Common myeloid progenitor, CD34-positive (primary cell): ENCODE data around the gene TNFRSF1B.
A peak's percentile ranks its signal among the peaks of the same experiment; 100 is the strongest.

ENCODE experiments used
- CTCF ChIA-PET: fragments of 350-600 bp; sonication (Branson Sonifier 250); formaldehyde crosslinking; loops from one replicate; lab custom pipeline; 2021; ENCODE audit warnings: antibody characterized with exemption; lab: Charles Lee
- POLR2A ChIA-PET: fragments of 350-600 bp; sonication (Branson Sonifier 250); formaldehyde crosslinking; loops from one replicate; lab custom pipeline; 2021; ENCODE audit warnings: antibody characterized with exemption; lab: Charles Lee
- DNase-seq, 3 donors: peaks; one replicate each; pipeline versions ENCODE4 v3.0.0 to v3.0.0-alpha.2; 2013
- H3K27ac ChIP-seq, 2 experiments: 1 replicate in 1 of 2; 2 replicates in 1 of 2; pipeline ENCODE4 v1.7.0; 2013; ENCODE audit warnings: inconsistent platforms in 2 of 2, low read length in 2 of 2, mild to moderate bottlenecking in 2 of 2, low read depth in 1 of 2, moderate library complexity in 1 of 2; ENCODE audit not compliant: severe bottlenecking in 2 of 2, insufficient read depth in 1 of 2, poor library complexity in 1 of 2
- H3K27me3 ChIP-seq, 5 experiments: replicated peaks in 2 of 5; 1 replicate in 3 of 5; 2 replicates in 2 of 5; pipeline versions ENCODE4 v1.6.1 to v1.7.0; 2013; ENCODE audit warnings: low read length in 4 of 5, mild to moderate bottlenecking in 2 of 5, moderate library complexity in 2 of 5, inconsistent platforms in 1 of 5; ENCODE audit not compliant: insufficient read depth in 5 of 5, control insufficient read depth in 4 of 5
- H3K36me3 ChIP-seq, 4 experiments: 1 replicate in 2 of 4; 2 replicates in 2 of 4; pipeline versions ENCODE4 v1.6.1 to v1.7.0; 2013; ENCODE audit warnings: low read length in 3 of 4, control low read depth in 1 of 4, mild to moderate bottlenecking in 1 of 4; ENCODE audit not compliant: control insufficient read depth in 4 of 4, insufficient read depth in 4 of 4
- H3K4me1 ChIP-seq, 4 experiments: 1 replicate in 3 of 4; 2 replicates in 1 of 4; pipeline versions ENCODE4 v1.6.1 to v1.7.1; 2013; ENCODE audit warnings: low read length in 3 of 4, mild to moderate bottlenecking in 3 of 4, control low read depth in 1 of 4, inconsistent platforms in 1 of 4, moderate library complexity in 1 of 4; ENCODE audit not compliant: control insufficient read depth in 4 of 4, insufficient read depth in 4 of 4; ENCODE audit errors: control extremely low read depth in 1 of 4
- H3K4me3 ChIP-seq, 7 experiments: 1 replicate in 4 of 7; 2 replicates in 3 of 7; pipeline versions ENCODE4 v1.5.1 to v1.7.0; 2013; ENCODE audit warnings: mild to moderate bottlenecking in 7 of 7, low read length in 6 of 7, moderate library complexity in 6 of 7, inconsistent platforms in 2 of 7, low read depth in 2 of 7, control low read depth in 1 of 7; ENCODE audit not compliant: insufficient read depth in 4 of 7, control insufficient read depth in 1 of 7; ENCODE audit errors: extremely low read depth in 1 of 7
- H3K9me3 ChIP-seq, 5 experiments: 1 replicate in 4 of 5; 2 replicates in 1 of 5; pipeline versions ENCODE4 v1.6.1 to v1.7.1; 2013; ENCODE audit warnings: low read length in 4 of 5, mild to moderate bottlenecking in 2 of 5, inconsistent platforms in 1 of 5, low read depth in 1 of 5, moderate library complexity in 1 of 5; ENCODE audit not compliant: control insufficient read depth in 4 of 5, insufficient read depth in 2 of 5; ENCODE audit errors: control extremely low read depth in 1 of 5
- WGBS: methylation state at CpG from one replicate; pipeline ENCODE4 v1.1.5; 2013; ENCODE audit not compliant: insufficient coverage; 5-methylcytosine and 5-hydroxymethylcytosine counted together

The TNFRSF1B gene

DNA sequence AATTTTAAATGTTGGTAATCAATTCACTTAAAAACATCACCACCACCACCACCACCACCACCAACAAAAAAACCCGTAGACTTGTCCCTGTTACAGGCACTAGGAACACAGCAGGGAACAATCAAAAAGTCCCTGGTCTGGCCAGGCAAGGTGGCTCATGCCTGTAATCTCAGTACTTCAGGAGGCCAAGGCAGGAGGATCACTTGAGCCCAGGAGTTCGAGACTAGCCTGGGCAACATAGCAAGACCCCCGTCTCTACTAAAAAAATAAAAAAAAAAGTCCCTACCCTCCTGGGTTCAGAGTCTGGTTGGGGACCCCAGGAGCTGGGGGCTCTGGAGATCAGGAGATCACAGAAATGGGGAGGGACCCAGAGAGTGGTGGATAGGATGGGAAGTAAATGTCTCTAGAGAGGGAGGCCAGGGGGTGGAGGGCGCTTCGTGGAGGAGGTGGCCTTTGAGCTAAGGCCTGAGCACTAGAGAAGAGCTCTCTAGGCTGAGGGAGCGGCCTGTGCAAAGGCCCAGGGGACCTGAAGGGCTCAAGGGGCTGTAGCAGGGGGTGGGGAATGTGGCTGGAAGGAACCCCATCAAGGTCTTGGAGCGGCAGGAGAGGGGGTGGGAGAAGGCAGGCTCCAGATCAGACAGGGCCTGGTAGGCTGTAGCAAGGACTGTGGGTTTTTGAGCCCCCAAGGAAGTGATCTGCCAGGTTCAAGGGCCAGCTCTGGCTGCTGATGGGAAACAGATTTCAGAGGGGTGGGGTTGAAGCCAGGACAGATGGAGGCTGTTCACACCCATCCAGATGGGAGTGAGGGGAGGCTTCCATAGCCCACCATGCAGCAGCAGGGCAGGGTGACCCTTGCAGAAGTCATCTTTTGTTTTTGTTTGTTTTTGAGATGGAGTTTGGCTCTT is 38.2 kb downstream of the TNFRSF1B start:
- no peaks in the 10 kb centered on the region for H3K27me3 ChIP-seq
- H3K4me3 ChIP-seq = no peak overlapping the region
- H3K9me3 ChIP-seq = no peaks in the 10 kb centered on the region
- CTCF ChIA-PET = interaction anchor here (7.8 kb wide), 1 partner anchor 82 kb away, joined by 213 read pairs; no protein-coding TSS in a partner anchor
- no peak for DNase-seq
- WGBS = 100% methylated on average over 4 of the region's 7 CpGs
- peaks cover 0 to 42% (median 4%) of the 10 kb centered on the region in 4 experiments for H3K36me3 ChIP-seq
- peaks cover 5 to 17% (median 15%) of the 10 kb centered on the region in 4 experiments for H3K4me1 ChIP-seq
- no peak overlapping the region for H3K27ac ChIP-seq
- POLR2A ChIA-PET = no interaction called here

DNA sequence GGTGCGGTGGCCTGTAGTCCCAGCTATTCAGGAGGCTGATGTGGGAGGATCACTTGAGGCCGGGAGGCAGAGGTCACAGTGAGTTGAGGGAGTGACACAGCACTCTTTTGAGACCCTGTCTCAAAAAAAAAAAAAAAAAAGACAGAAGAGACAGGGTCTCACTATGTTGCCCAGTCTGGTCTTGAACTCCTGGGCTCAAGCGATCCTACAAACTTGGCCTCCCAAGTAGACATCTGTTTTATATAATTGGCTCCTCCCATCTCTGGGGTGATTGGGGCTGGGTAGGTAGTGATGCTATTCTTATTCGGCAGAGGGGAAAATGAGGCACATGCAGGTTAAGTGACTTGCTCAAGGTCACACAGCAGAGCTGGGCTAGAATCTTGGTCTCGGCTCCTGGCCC is 39.4 kb downstream of the TNFRSF1B start:
- H3K27me3 ChIP-seq = no peaks in the 10 kb centered on the region
- ChIA-PET POLR2A (no interaction called here), CTCF (interaction anchor here (7.8 kb wide), 1 partner anchor 83 kb away, joined by 213 read pairs; no protein-coding TSS in a partner anchor)
- peaks cover 7 to 30% (median 27%) of the 10 kb centered on the region in 4 experiments for H3K4me1 ChIP-seq
- no peaks in the 10 kb centered on the region for H3K9me3 ChIP-seq
- no peak for DNase-seq
- no peak overlapping the region for H3K27ac ChIP-seq
- 94% methylated on average over 4 of the region's 5 CpGs for WGBS
- H3K36me3 ChIP-seq = peaks cover 0 to 39% (median 4%) of the 10 kb centered on the region in 4 experiments
- H3K4me3 ChIP-seq = no peak overlapping the region

DNA sequence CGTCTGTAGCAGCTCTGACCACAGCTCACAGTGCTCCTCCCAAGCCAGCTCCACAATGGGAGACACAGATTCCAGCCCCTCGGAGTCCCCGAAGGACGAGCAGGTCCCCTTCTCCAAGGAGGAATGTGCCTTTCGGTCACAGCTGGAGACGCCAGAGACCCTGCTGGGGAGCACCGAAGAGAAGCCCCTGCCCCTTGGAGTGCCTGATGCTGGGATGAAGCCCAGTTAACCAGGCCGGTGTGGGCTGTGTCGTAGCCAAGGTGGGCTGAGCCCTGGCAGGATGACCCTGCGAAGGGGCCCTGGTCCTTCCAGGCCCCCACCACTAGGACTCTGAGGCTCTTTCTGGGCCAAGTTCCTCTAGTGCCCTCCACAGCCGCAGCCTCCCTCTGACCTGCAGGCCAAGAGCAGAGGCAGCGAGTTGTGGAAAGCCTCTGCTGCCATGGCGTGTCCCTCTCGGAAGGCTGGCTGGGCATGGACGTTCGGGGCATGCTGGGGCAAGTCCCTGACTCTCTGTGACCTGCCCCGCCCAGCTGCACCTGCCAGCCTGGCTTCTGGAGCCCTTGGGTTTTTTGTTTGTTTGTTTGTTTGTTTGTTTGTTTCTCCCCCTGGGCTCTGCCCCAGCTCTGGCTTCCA is 40.1 kb downstream of the TNFRSF1B start:
- WGBS = 90% methylated on average over 16 of the region's 17 CpGs

DNA sequence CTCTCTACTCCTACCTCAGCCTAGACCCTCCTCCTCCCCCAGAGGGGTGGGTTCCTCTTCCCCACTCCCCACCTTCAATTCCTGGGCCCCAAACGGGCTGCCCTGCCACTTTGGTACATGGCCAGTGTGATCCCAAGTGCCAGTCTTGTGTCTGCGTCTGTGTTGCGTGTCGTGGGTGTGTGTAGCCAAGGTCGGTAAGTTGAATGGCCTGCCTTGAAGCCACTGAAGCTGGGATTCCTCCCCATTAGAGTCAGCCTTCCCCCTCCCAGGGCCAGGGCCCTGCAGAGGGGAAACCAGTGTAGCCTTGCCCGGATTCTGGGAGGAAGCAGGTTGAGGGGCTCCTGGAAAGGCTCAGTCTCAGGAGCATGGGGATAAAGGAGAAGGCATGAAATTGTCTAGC is 41.5 kb downstream of the TNFRSF1B start:
- no peaks in the 10 kb centered on the region for H3K27me3 ChIP-seq
- ChIA-PET POLR2A (no interaction called here), CTCF (interaction anchor here (0.8 to 7.8 kb wide), 15 partner anchors 12 to 161 kb away, joined by 3 to 213 read pairs (median 7); no protein-coding TSS in a partner anchor)
- H3K4me1 ChIP-seq = peaks cover 7 to 32% (median 27%) of the 10 kb centered on the region in 4 experiments
- H3K27ac ChIP-seq = no peak overlapping the region
- no peak overlapping the region for H3K4me3 ChIP-seq
- peaks cover 0 to 19% (median under 1%) of the 10 kb centered on the region in 4 experiments for H3K36me3 ChIP-seq
- WGBS = 83% methylated on average over 6 of the region's 6 CpGs
- no peak for DNase-seq
- H3K9me3 ChIP-seq = no peaks in the 10 kb centered on the region

More for the DNA sequence above, 40.1 kb downstream of the TNFRSF1B start:
- POLR2A ChIA-PET = no interaction called here
- H3K36me3 ChIP-seq = peaks cover 0 to 33% (median 4%) of the 10 kb centered on the region in 4 experiments
- DNase-seq = no peak
- H3K4me1 ChIP-seq = peaks cover 7 to 32% (median 27%) of the 10 kb centered on the region in 4 experiments
- no peaks in the 10 kb centered on the region for H3K9me3 ChIP-seq
- H3K4me3 ChIP-seq = no peak overlapping the region
- CTCF ChIA-PET = interaction anchor here (2.1 to 7.8 kb wide), 2 partner anchors 84 to 96 kb away, joined by 7 to 213 read pairs; no protein-coding TSS in a partner anchor
- H3K27ac ChIP-seq = no peak overlapping the region
- H3K27me3 ChIP-seq = no peaks in the 10 kb centered on the region

DNA sequence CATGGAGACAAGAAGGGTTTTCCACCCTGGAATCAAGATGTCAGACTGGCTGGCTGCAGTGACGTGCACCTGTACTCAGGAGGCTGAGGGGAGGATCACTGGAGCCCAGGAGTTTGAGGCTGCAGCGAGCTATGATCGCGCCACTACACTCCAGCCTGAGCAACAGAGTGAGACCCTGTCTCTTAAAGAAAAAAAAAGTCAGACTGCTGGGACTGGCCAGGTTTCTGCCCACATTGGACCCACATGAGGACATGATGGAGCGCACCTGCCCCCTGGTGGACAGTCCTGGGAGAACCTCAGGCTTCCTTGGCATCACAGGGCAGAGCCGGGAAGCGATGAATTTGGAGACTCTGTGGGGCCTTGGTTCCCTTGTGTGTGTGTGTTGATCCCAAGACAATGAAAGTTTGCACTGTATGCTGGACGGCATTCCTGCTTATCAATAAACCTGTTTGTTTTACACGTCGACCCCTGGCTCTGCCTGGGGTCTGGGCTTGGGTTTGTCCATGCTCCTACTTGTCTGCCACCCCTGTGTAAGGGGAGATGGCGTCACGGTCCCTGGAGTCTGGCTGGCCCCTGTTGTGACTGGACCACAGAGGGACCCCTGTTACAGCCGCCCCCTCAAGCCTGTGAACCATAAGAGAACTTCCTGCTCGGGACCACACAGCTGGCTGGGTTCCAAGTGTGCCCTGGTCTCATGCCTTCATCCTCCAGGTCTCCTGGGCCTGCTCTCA is 42.1 kb downstream of the TNFRSF1B start:
- Histone ChIP-seq H3K36me3 (peaks cover 0 to 18% (median under 1%) of the 10 kb centered on the region in 4 experiments), H3K27me3 (no peaks in the 10 kb centered on the region), H3K4me3 (peak overlapping the region in 2 of 7 experiments; percentile 2 to 5), H3K9me3 (no peaks in the 10 kb centered on the region), H3K27ac (no peak overlapping the region), H3K4me1 (peaks cover 7 to 32% (median 27%) of the 10 kb centered on the region in 4 experiments)
- POLR2A ChIA-PET = no interaction called here
- CTCF ChIA-PET = interaction anchor here (0.7 to 7.8 kb wide), 23 partner anchors 9 to 162 kb away, joined by 3 to 213 read pairs (median 4); no protein-coding TSS in a partner anchor
- DNase-seq = peak; percentile 80 to 88 (median 82)
- 30% methylated on average over 11 of the region's 14 CpGs for WGBS

DNA sequence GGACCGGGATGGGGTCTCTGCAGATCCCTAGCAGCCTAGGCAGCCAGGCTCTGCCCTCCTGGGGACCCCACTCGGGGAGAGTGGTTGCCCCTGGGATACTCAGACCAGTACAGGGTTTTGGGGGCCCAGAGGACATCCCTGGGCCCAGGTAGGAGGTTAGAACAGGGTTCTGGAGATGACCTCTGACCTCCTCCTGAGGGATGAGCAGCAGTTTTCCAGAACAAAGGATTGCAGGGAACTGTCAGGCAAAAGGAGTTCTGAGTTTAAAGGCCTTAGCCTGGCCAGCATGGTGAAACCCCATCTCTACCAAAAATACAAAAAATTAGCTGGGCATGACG is 42.7 kb downstream of the TNFRSF1B start:
- Histone ChIP-seq H3K27ac (no peak overlapping the region), H3K9me3 (no peaks in the 10 kb centered on the region), H3K4me1 (peaks cover 7 to 32% (median 27%) of the 10 kb centered on the region in 4 experiments), H3K36me3 (peaks cover 0 to 18% (median under 1%) of the 10 kb centered on the region in 4 experiments), H3K27me3 (no peaks in the 10 kb centered on the region), H3K4me3 (peak overlapping the region in 2 of 7 experiments; percentile 2 to 5)
- ChIA-PET CTCF (interaction anchor here (0.7 to 7.8 kb wide), 16 partner anchors 9 to 153 kb away, joined by 3 to 213 read pairs (median 6); no protein-coding TSS in a partner anchor), POLR2A (no interaction called here)
- DNase-seq = no peak
- 62% methylated on average over 3 of the region's 3 CpGs for WGBS
